ENCODE measurements around the gene TMEM108.

The TMEM108 gene

GRCh38 chr3:133443649-133444422 lies 405.6 kb downstream of the TMEM108 start (continued):
- no peak for TF ChIP-seq POU6F1 (CRISPR knock-in tag; IDR thresholded peaks at IDR 0.05; ENCODE audit: borderline replicate concordance, low read depth)
- TF ChIP-seq ISL1 (CRISPR knock-in tag; IDR thresholded peaks at IDR 0.05) = no peak
- no peak for TF ChIP-seq TSHZ2 (CRISPR knock-in tag; IDR thresholded peaks at IDR 0.05)
- no peak for TF ChIP-seq CREB5 (CRISPR knock-in tag; IDR thresholded peaks at IDR 0.05; ENCODE audit: low read depth)
- TF ChIP-seq ESRRG (CRISPR knock-in tag; IDR thresholded peaks at IDR 0.05) = no peak
- no peak for TF ChIP-seq CSDC2 (CRISPR knock-in tag; IDR thresholded peaks at IDR 0.05)

GRCh38 chr3:133444423-133444774 lies 406.2 kb downstream of the TMEM108 start:
- TF ChIP-seq BACH2 (CRISPR knock-in tag; IDR thresholded peaks at IDR 0.05; ENCODE audit: borderline replicate concordance) (no peak), CSDC2 (CRISPR knock-in tag; IDR thresholded peaks at IDR 0.05) (no peak), SNAI2 (CRISPR knock-in tag; IDR thresholded peaks at IDR 0.05) (no peak), PATZ1 (CRISPR knock-in tag; IDR thresholded peaks at IDR 0.05; ENCODE audit: borderline replicate concordance) (no peak), ZFP3 (CRISPR knock-in tag; IDR thresholded peaks at IDR 0.05) (no peak), TCF4 (CRISPR knock-in tag; IDR thresholded peaks at IDR 0.05; ENCODE audit: borderline replicate concordance) (no peak), POU6F1 (CRISPR knock-in tag; IDR thresholded peaks at IDR 0.05; ENCODE audit: borderline replicate concordance, low read depth) (no peak), ARNTL (CRISPR knock-in tag; IDR thresholded peaks at IDR 0.05; ENCODE audit: borderline replicate concordance, low read depth) (no peak), PPARA (CRISPR knock-in tag; IDR thresholded peaks at IDR 0.05; ENCODE audit: borderline replicate concordance) (no peak), RARB (CRISPR knock-in tag; IDR thresholded peaks at IDR 0.05) (no peak), ZNF565 (CRISPR knock-in tag; conservative IDR thresholded peaks at IDR 0.05; ENCODE audit: low read depth) (no peak), ESRRG (CRISPR knock-in tag; IDR thresholded peaks at IDR 0.05) (no peak), GLIS3 (CRISPR knock-in tag; IDR thresholded peaks at IDR 0.05) (no peak), CSRNP3 (CRISPR knock-in tag; IDR thresholded peaks at IDR 0.05) (no peak), ZC3H10 (CRISPR knock-in tag; IDR thresholded peaks at IDR 0.05) (no peak), OSR1 (CRISPR knock-in tag; IDR thresholded peaks at IDR 0.05) (no peak), CREB5 (CRISPR knock-in tag; IDR thresholded peaks at IDR 0.05; ENCODE audit: low read depth) (no peak), ISL1 (CRISPR knock-in tag; IDR thresholded peaks at IDR 0.05) (no peak), ZFP30 (CRISPR knock-in tag; IDR thresholded peaks at IDR 0.05) (no peak), TOX (CRISPR knock-in tag; IDR thresholded peaks at IDR 0.05; ENCODE audit: borderline replicate concordance) (no peak)

More at GRCh38 chr3:133444423-133444774, 406.2 kb downstream of the TMEM108 start:
- ATAC-seq = no peak
